ENCODE measurements around the gene VAPB. TPM values are rescaled to one million over a fixed set of nuclear protein-coding genes. Genes with fewer than 3 reads are reported as not detected.
A peak's percentile ranks its signal among the peaks of the same experiment; 100 is the strongest.

Gene VAPB
- total RNA-seq, 1 donor from 2014 or later: 53.8 TPM

- no peaks in the 10 kb centered on the region for H3K27me3 Mint-ChIP-seq
- no peak for DNase-seq (ENCODE audit: low spot score, unreplicated experiment)
- no peak overlapping the region for H3K27ac Mint-ChIP-seq
- no peaks in the 10 kb centered on the region for H3K9me3 Mint-ChIP-seq (ENCODE audit: low read depth)
- TF ChIP-seq CTCF (IDR thresholded peaks at IDR 0.05; ENCODE audit: unreplicated experiment): no peak
- H3K4me3 Mint-ChIP-seq (ENCODE audit: low read depth): no peak overlapping the region
- H3K36me3 Mint-ChIP-seq (ENCODE audit: insufficient read depth): peaks cover 28% of the 10 kb centered on the region
- H3K4me1 Mint-ChIP-seq (ENCODE audit: low read depth): peaks cover 14% of the 10 kb centered on the region
Measured at GRCh38 chr20:58416057-58416456, 27.0 kb downstream of the VAPB start.

- peaks cover 20% of the 10 kb centered on the region for H3K4me1 Mint-ChIP-seq (ENCODE audit: low read depth)
- no peak for TF ChIP-seq CTCF (IDR thresholded peaks at IDR 0.05; ENCODE audit: unreplicated experiment)
- no peaks in the 10 kb centered on the region for H3K27me3 Mint-ChIP-seq
- no peak overlapping the region for H3K4me3 Mint-ChIP-seq (ENCODE audit: low read depth)
- peaks cover 30% of the 10 kb centered on the region for H3K36me3 Mint-ChIP-seq (ENCODE audit: insufficient read depth)
- DNase-seq (ENCODE audit: low spot score, unreplicated experiment): no peak
- H3K9me3 Mint-ChIP-seq (ENCODE audit: low read depth): no peaks in the 10 kb centered on the region
- H3K27ac Mint-ChIP-seq: no peak overlapping the region
Measured at GRCh38 chr20:58416835-58417234, 27.8 kb downstream of the VAPB start.

GRCh38 chr20:58417438-58417837, 28.4 kb downstream of the VAPB start:
- Mint-ChIP-seq H3K4me3 (ENCODE audit: low read depth) (no peak overlapping the region), H3K4me1 (ENCODE audit: low read depth) (peaks cover 25% of the 10 kb centered on the region), H3K27me3 (no peaks in the 10 kb centered on the region), H3K27ac (no peak overlapping the region), H3K9me3 (ENCODE audit: low read depth) (no peaks in the 10 kb centered on the region), H3K36me3 (ENCODE audit: insufficient read depth) (peaks cover 28% of the 10 kb centered on the region)
- no peak for DNase-seq (ENCODE audit: low spot score, unreplicated experiment)
- no peak for TF ChIP-seq CTCF (IDR thresholded peaks at IDR 0.05; ENCODE audit: unreplicated experiment)

GRCh38 chr20:58418949-58419748, 30.1 kb downstream of the VAPB start:
- Mint-ChIP-seq H3K36me3 (ENCODE audit: insufficient read depth) (peaks cover 26% of the 10 kb centered on the region), H3K9me3 (ENCODE audit: low read depth) (no peaks in the 10 kb centered on the region), H3K4me3 (ENCODE audit: low read depth) (no peak overlapping the region), H3K27ac (no peak overlapping the region), H3K27me3 (no peaks in the 10 kb centered on the region), H3K4me1 (ENCODE audit: low read depth) (peaks cover 37% of the 10 kb centered on the region)
- TF ChIP-seq CTCF (IDR thresholded peaks at IDR 0.05; ENCODE audit: unreplicated experiment): no peak
- DNase-seq (ENCODE audit: low spot score, unreplicated experiment): no peak

GRCh38 chr20:58420798-58421496, 31.9 kb downstream of the VAPB start:
- Mint-ChIP-seq H3K27me3 (no peaks in the 10 kb centered on the region), H3K27ac (peak overlapping the region; percentile 70), H3K36me3 (ENCODE audit: insufficient read depth) (peaks cover 22% of the 10 kb centered on the region), H3K4me1 (ENCODE audit: low read depth) (peaks cover 47% of the 10 kb centered on the region), H3K4me3 (ENCODE audit: low read depth) (no peak overlapping the region), H3K9me3 (ENCODE audit: low read depth) (no peaks in the 10 kb centered on the region)
- TF ChIP-seq CTCF (IDR thresholded peaks at IDR 0.05; ENCODE audit: unreplicated experiment): no peak
- no peak for DNase-seq (ENCODE audit: low spot score, unreplicated experiment)

Data from progenitor cell of endocrine pancreas (in vitro differentiated cells).